ENCODE results near the gene NOVA1.
"Not testable (repeated sequence)": the region's sequence is repeated elsewhere in the genome, so short reads cannot be mapped to it uniquely, and the experiment has no call there.

NOVA1 gene
- 0 to 3.9 (median 0) reads per million in 17 experiments for total RNA-seq

- DNase-seq, result peak in 2 of 4 experiments; percentile 2 to 5
These were observed at the start of gene NOVA1 for GRCh38 chr14:26597589-26598080. Gene NOVA1, minus strand, starts transcription at chr14:26598033. Its CDS starts 597 bp downstream, at chr14:26597436.

GRCh38 chr14:26645057-26645456 is 47.2 kb upstream of the NOVA1 start:
- not testable (repeated sequence) for DNase-seq

GRCh38 chr14:26636561-26636960 is 38.7 kb upstream of the NOVA1 start:
- DNase-seq, result no peak

- DNase-seq, result not testable (repeated sequence)
These were observed 37.1 kb upstream of the NOVA1 start for GRCh38 chr14:26634946-26635345.

- no peak for DNase-seq
These were observed 28.4 kb upstream of the NOVA1 start for GRCh38 chr14:26626256-26626655.

GRCh38 chr14:26622611-26623010 is 24.8 kb upstream of the NOVA1 start:
- DNase-seq, result no peak

GRCh38 chr14:26621807-26622560 is 24.2 kb upstream of the NOVA1 start:
- no peak for DNase-seq

- no peak for DNase-seq
These were observed 23.5 kb upstream of the NOVA1 start for GRCh38 chr14:26621364-26621763.

GRCh38 chr14:26611259-26611658 is 13.4 kb upstream of the NOVA1 start:
- no peak for DNase-seq

- no peak for DNase-seq
These were observed 9.0 kb upstream of the NOVA1 start for GRCh38 chr14:26606729-26607312.

GRCh38 chr14:26605602-26606001 is 7.8 kb upstream of the NOVA1 start:
- no peak for DNase-seq

GRCh38 chr14:26602902-26603301 is 5.1 kb upstream of the NOVA1 start:
- no peak for DNase-seq

GRCh38 chr14:26601856-26602255 is 4.0 kb upstream of the NOVA1 start:
- no peak for DNase-seq

GRCh38 chr14:26599291-26599690 is 1.5 kb upstream of the NOVA1 start:
- no peak for DNase-seq

GRCh38 chr14:26598672-26599131 is 869 bp upstream of the NOVA1 start:
- DNase-seq, result no peak

- DNase-seq, result peak in 2 of 4 experiments; percentile 2 to 12
These were observed 343 bp upstream of the NOVA1 start for GRCh38 chr14:26598081-26598671.

GRCh38 chr14:26597071-26597588 is 703 bp downstream of the NOVA1 start:
- no peak for DNase-seq

- no peak for DNase-seq
These were observed 1.2 kb downstream of the NOVA1 start for GRCh38 chr14:26596543-26597061.

- DNase-seq, result no peak
These were observed 1.8 kb downstream of the NOVA1 start for GRCh38 chr14:26595926-26596542.

- DNase-seq, result no peak
These were observed 2.9 kb downstream of the NOVA1 start for GRCh38 chr14:26594756-26595545.

- DNase-seq, result no peak
These were observed 3.7 kb downstream of the NOVA1 start for GRCh38 chr14:26594148-26594547.

- no peak for DNase-seq
These were observed 4.5 kb downstream of the NOVA1 start for GRCh38 chr14:26593357-26593756.
